Coronary artery (tissue), 2 donors: ENCODE results near the gene RASAL1.

Experiments
- DNase-seq: peaks from one replicate; pipeline ENCODE4 v3.0.0-alpha.2; 2017; ENCODE audit warnings: low spot score
- H3K27ac ChIP-seq, 2 donors: fragments of 200-600 bp; sonication (generic); one replicate each; pipeline ENCODE4 v1.5.1; 2016 to 2019
- H3K4me3 ChIP-seq: fragments of 200-600 bp; sonication (generic); 2 replicates; pipeline ENCODE4 v1.5.1; 2016; ENCODE audit warnings: mild to moderate bottlenecking, moderate library complexity
- CTCF ChIP-seq: fragments of 200-600 bp; sonication (generic); IDR thresholded peaks from one replicate; pipeline ENCODE4 v1.5.1; 2019; ENCODE audit warnings: antibody characterized with exemption

Gene RASAL1

GRCh38 chr12:113082486-113083148 lies 52.9 kb downstream of the RASAL1 start:
- Histone ChIP-seq H3K27ac (peak overlapping the region in 1 of 2 donors; percentile 43), H3K4me3 (no peak overlapping the region)
- TF ChIP-seq CTCF = no peak
- DNase-seq = no peak

GRCh38 chr12:113081873-113082272 lies 53.7 kb downstream of the RASAL1 start:
- TF ChIP-seq CTCF = no peak
- DNase-seq = no peak
- Histone ChIP-seq H3K4me3 (no peak overlapping the region), H3K27ac (peak overlapping the region in 1 of 2 donors; percentile 43)

GRCh38 chr12:113077859-113078255 lies 57.7 kb downstream of the RASAL1 start:
- no peak for DNase-seq
- TF ChIP-seq CTCF = no peak
- Histone ChIP-seq H3K27ac (no peak overlapping the region), H3K4me3 (no peak overlapping the region)

GRCh38 chr12:113077057-113077858 lies 58.3 kb downstream of the RASAL1 start:
- Histone ChIP-seq H3K27ac (no peak overlapping the region), H3K4me3 (no peak overlapping the region)
- no peak for DNase-seq
- no peak for TF ChIP-seq CTCF

GRCh38 chr12:113075137-113075683 lies 60.4 kb downstream of the RASAL1 start:
- no peak for TF ChIP-seq CTCF
- no peak for DNase-seq
- Histone ChIP-seq H3K27ac (no peak overlapping the region), H3K4me3 (no peak overlapping the region)

- no peak overlapping the region for H3K27ac ChIP-seq
- TF ChIP-seq CTCF = no peak
Measured at GRCh38 chr12:113073586-113073985, 62.0 kb downstream of the RASAL1 start.

More at GRCh38 chr12:113073586-113073985, 62.0 kb downstream of the RASAL1 start:
- H3K4me3 ChIP-seq = no peak overlapping the region
- DNase-seq = no peak
